ENCODE data around the gene JAKMIP2. TPM values are rescaled to one million over a fixed set of nuclear protein-coding genes. Genes with fewer than 3 reads are reported as not detected.
"Not testable (repeated sequence)": the region's sequence is repeated elsewhere in the genome, so short reads cannot be mapped to it uniquely, and the experiment has no call there.

Gene JAKMIP2
- 1 to 10 TPM; 3.6 to 5.4 (median 4.9) TPM for polyA plus RNA-seq (ENCODE audit: insufficient read length in 4 of 4)

GRCh38 chr5:147782110-147783028, at the start of gene JAKMIP2:
Gene JAKMIP2 (minus strand): TSS chr5:147782728. CDS start chr5:147671806, 110,922 bp downstream.
- DNase-seq (ENCODE audit: low read depth in 4 of 4, low spot score in 3 of 4) = peak; percentile 53 to 80 (median 72)

- DNase-seq (ENCODE audit: low read depth in 4 of 4, low spot score in 3 of 4) = no peak
Measured at GRCh38 chr5:147831465-147831864, 48.9 kb upstream of the JAKMIP2 start, which contains the start of gene SPINK1. Gene SPINK1 (minus strand): TSS chr5:147831671. CDS start chr5:147831577, 94 bp downstream.

- DNase-seq (ENCODE audit: low read depth in 4 of 4, low spot score in 3 of 4) = no peak
Measured at GRCh38 chr5:147830035-147830434, 47.5 kb upstream of the JAKMIP2 start.

- not testable (repeated sequence) for DNase-seq (ENCODE audit: low read depth in 4 of 4, low spot score in 3 of 4)
Measured at GRCh38 chr5:147827017-147827416, 44.5 kb upstream of the JAKMIP2 start.

- DNase-seq (ENCODE audit: low read depth in 4 of 4, low spot score in 3 of 4) = no peak
Measured at GRCh38 chr5:147826361-147826760, 43.8 kb upstream of the JAKMIP2 start.

GRCh38 chr5:147822686-147823491, 40.4 kb upstream of the JAKMIP2 start:
- DNase-seq (ENCODE audit: low read depth in 4 of 4, low spot score in 3 of 4) = peak; percentile 28 to 38 (median 32)

GRCh38 chr5:147822222-147822621, 39.7 kb upstream of the JAKMIP2 start:
- DNase-seq (ENCODE audit: low read depth in 4 of 4, low spot score in 3 of 4) = not testable (repeated sequence)

GRCh38 chr5:147821766-147822165, 39.2 kb upstream of the JAKMIP2 start:
- DNase-seq (ENCODE audit: low read depth in 4 of 4, low spot score in 3 of 4) = no peak

- no peak for DNase-seq (ENCODE audit: low read depth in 4 of 4, low spot score in 3 of 4)
Measured at GRCh38 chr5:147819261-147819770, 36.8 kb upstream of the JAKMIP2 start.

- no peak for DNase-seq (ENCODE audit: low read depth in 4 of 4, low spot score in 3 of 4)
Measured at GRCh38 chr5:147818290-147818689, 35.8 kb upstream of the JAKMIP2 start.

- no peak for DNase-seq (ENCODE audit: low read depth in 4 of 4, low spot score in 3 of 4)
Measured at GRCh38 chr5:147813696-147814095, 31.2 kb upstream of the JAKMIP2 start.

- DNase-seq (ENCODE audit: low read depth in 4 of 4, low spot score in 3 of 4) = no peak
Measured at GRCh38 chr5:147809830-147810666, 27.5 kb upstream of the JAKMIP2 start.

- no peak for DNase-seq (ENCODE audit: low read depth in 4 of 4, low spot score in 3 of 4)
Measured at GRCh38 chr5:147805030-147805454, 22.5 kb upstream of the JAKMIP2 start.

GRCh38 chr5:147804334-147804733, 21.8 kb upstream of the JAKMIP2 start:
- no peak for DNase-seq (ENCODE audit: low read depth in 4 of 4, low spot score in 3 of 4)

GRCh38 chr5:147803926-147804325, 21.4 kb upstream of the JAKMIP2 start:
- DNase-seq (ENCODE audit: low read depth in 4 of 4, low spot score in 3 of 4) = no peak

- not testable (repeated sequence) for DNase-seq (ENCODE audit: low read depth in 4 of 4, low spot score in 3 of 4)
Measured at GRCh38 chr5:147803161-147803560, 20.6 kb upstream of the JAKMIP2 start.

- no peak for DNase-seq (ENCODE audit: low read depth in 4 of 4, low spot score in 3 of 4)
Measured at GRCh38 chr5:147801461-147801860, 18.9 kb upstream of the JAKMIP2 start.

- no peak for DNase-seq (ENCODE audit: low read depth in 4 of 4, low spot score in 3 of 4)
Measured at GRCh38 chr5:147800491-147800890, 18.0 kb upstream of the JAKMIP2 start.

GRCh38 chr5:147796556-147797308, 14.2 kb upstream of the JAKMIP2 start:
- no peak for DNase-seq (ENCODE audit: low read depth in 4 of 4, low spot score in 3 of 4)

Data from right renal pelvis (tissue), 4 donors.